Ishikawa (cell line): Measurements from ENCODE around the gene PLCL1.
A peak's percentile ranks its signal among the peaks of the same experiment; 100 is the strongest.

Experiments used
- CEBPB ChIP-seq: IDR thresholded peaks from 2 replicates; pipeline ENCODE4 v1.6.1; 2012
- CREB1 ChIP-seq: IDR thresholded peaks from 2 replicates; pipeline ENCODE4 v1.6.1; 2012; ENCODE audit warnings: low read depth
- EGR1 ChIP-seq: IDR thresholded peaks from 2 replicates; pipeline ENCODE4 v1.6.1; 2012
- EP300 ChIP-seq: IDR thresholded peaks from 2 replicates; pipeline ENCODE4 v1.6.1; 2012; ENCODE audit warnings: borderline replicate concordance
- FOXM1 ChIP-seq: IDR thresholded peaks from 2 replicates; pipeline ENCODE4 v1.6.1; 2012; ENCODE audit warnings: low read depth, borderline replicate concordance
- MAX ChIP-seq: IDR thresholded peaks from 2 replicates; pipeline ENCODE4 v1.6.1; 2012
- NFIC ChIP-seq: IDR thresholded peaks from 2 replicates; pipeline ENCODE4 v1.6.1; 2012
- RAD21 ChIP-seq: IDR thresholded peaks from 2 replicates; pipeline ENCODE4 v1.6.1; 2012; ENCODE audit warnings: low read depth
- TAF1 ChIP-seq: IDR thresholded peaks from 2 replicates; pipeline ENCODE4 v1.6.1; 2012; ENCODE audit warnings: low read depth, mild to moderate bottlenecking
- TEAD4 ChIP-seq: IDR thresholded peaks from 2 replicates; pipeline ENCODE4 v1.6.1; 2012
- YY1 ChIP-seq: IDR thresholded peaks from 2 replicates; pipeline ENCODE4 v1.6.1; 2012; ENCODE audit warnings: low read depth
- ZBTB7A ChIP-seq: IDR thresholded peaks from 2 replicates; pipeline ENCODE4 v1.6.1; 2012; ENCODE audit warnings: low read depth
- TF ChIP-seq, protein P1 (sequence below): IDR thresholded peaks from 2 replicates; pipeline ENCODE4 v1.6.1; 2012; ENCODE audit warnings: low read depth, mild to moderate bottlenecking
- TF ChIP-seq, protein P2 (sequence below): IDR thresholded peaks from 2 replicates; pipeline ENCODE4 v1.6.1; 2012

DNA sequence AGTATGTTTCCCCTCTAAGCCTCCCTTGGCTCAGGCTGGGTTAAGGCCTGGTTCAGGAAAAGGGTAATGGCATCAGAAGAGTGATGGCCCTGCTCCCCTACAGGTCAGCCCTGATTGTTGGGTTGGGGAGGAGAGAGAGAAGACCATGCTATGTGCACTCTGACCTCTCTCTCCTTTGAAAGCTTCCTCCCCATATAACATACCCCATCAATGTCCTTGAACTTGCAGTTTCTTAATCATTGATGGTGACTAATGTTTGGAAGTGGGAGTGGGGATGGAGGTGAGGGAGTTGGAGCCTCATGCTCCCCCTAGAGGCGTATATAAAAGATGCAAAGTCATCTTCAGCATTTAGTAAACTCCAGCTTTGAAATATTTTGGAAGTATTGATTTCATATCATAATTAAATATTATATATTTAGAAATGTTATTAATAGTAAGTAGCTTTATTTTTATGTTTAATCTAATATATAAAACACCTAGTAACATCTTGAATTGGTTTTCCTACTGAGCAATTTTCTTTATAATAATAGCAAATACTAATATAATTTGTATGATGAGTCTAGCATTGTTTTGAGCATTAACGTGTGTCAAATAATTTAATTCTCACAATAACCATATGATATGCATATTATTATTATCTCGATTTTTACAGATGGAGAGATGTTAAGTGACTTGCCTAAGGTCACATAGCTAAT, 8.8 kb downstream of the PLCL1 start:
- TF ChIP-seq RAD21 (peak; percentile 26), EGR1 (no peak), TAF1 (no peak), FOXM1 (no peak), CREB1 (no peak), EP300 (no peak), ZBTB7A (no peak), MAX (no peak), NFIC (no peak), TEAD4 (no peak), YY1 (no peak), CEBPB (no peak)
- TF ChIP-seq, protein P1, sequence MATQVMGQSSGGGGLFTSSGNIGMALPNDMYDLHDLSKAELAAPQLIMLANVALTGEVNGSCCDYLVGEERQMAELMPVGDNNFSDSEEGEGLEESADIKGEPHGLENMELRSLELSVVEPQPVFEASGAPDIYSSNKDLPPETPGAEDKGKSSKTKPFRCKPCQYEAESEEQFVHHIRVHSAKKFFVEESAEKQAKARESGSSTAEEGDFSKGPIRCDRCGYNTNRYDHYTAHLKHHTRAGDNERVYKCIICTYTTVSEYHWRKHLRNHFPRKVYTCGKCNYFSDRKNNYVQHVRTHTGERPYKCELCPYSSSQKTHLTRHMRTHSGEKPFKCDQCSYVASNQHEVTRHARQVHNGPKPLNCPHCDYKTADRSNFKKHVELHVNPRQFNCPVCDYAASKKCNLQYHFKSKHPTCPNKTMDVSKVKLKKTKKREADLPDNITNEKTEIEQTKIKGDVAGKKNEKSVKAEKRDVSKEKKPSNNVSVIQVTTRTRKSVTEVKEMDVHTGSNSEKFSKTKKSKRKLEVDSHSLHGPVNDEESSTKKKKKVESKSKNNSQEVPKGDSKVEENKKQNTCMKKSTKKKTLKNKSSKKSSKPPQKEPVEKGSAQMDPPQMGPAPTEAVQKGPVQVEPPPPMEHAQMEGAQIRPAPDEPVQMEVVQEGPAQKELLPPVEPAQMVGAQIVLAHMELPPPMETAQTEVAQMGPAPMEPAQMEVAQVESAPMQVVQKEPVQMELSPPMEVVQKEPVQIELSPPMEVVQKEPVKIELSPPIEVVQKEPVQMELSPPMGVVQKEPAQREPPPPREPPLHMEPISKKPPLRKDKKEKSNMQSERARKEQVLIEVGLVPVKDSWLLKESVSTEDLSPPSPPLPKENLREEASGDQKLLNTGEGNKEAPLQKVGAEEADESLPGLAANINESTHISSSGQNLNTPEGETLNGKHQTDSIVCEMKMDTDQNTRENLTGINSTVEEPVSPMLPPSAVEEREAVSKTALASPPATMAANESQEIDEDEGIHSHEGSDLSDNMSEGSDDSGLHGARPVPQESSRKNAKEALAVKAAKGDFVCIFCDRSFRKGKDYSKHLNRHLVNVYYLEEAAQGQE = no peak
- TF ChIP-seq, protein P2, sequence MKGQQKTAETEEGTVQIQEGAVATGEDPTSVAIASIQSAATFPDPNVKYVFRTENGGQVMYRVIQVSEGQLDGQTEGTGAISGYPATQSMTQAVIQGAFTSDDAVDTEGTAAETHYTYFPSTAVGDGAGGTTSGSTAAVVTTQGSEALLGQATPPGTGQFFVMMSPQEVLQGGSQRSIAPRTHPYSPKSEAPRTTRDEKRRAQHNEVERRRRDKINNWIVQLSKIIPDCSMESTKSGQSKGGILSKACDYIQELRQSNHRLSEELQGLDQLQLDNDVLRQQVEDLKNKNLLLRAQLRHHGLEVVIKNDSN = no peak
